GM19395 (cell line): Measurements from ENCODE around the gene HTD2.
A peak's percentile ranks its signal among the peaks of the same experiment; 100 is the strongest.
"Not testable (repeated sequence)": the region's sequence is repeated elsewhere in the genome, so short reads cannot be mapped to it uniquely, and the experiment has no call there.

ENCODE experiments used
- ATAC-seq: cut with Tn5 transposase; IDR thresholded peaks from one replicate; pipeline ENCODE4 v1.9.1; 2021; ENCODE audit warnings: mild to moderate bottlenecking, moderate library complexity; ENCODE audit not compliant: unreplicated experiment

Gene HTD2

GRCh38 chr3:58331593-58332152 is 25.4 kb downstream of the HTD2 start:
- no peak for ATAC-seq

- peak; percentile 80 for ATAC-seq
Observed at GRCh38 chr3:58332575-58333188, 26.4 kb downstream of the HTD2 start, which contains the start of gene PXK. TSS of gene PXK (plus strand) at chr3:58332892. CDS start at chr3:58332989, 97 bp downstream.

- ATAC-seq, result peak; percentile 45
Observed at GRCh38 chr3:58333206-58334012, 27.1 kb downstream of the HTD2 start.

- no peak for ATAC-seq
Observed at GRCh38 chr3:58334013-58334321, 27.6 kb downstream of the HTD2 start.

GRCh38 chr3:58334506-58334884 is 28.2 kb downstream of the HTD2 start:
- no peak for ATAC-seq

- ATAC-seq, result no peak
Observed at GRCh38 chr3:58335652-58335947, 29.3 kb downstream of the HTD2 start.

- ATAC-seq, result no peak
Observed at GRCh38 chr3:58336135-58336882, 30.0 kb downstream of the HTD2 start.

GRCh38 chr3:58337190-58337589 is 30.9 kb downstream of the HTD2 start:
- ATAC-seq, result no peak

- ATAC-seq, result not testable (repeated sequence)
Observed at GRCh38 chr3:58339146-58339545, 32.8 kb downstream of the HTD2 start.

GRCh38 chr3:58340594-58341244 is 34.4 kb downstream of the HTD2 start:
- ATAC-seq, result no peak

GRCh38 chr3:58341376-58341775 is 35.1 kb downstream of the HTD2 start:
- ATAC-seq, result no peak

GRCh38 chr3:58342676-58343075 is 36.4 kb downstream of the HTD2 start:
- no peak for ATAC-seq

- ATAC-seq, result no peak
Observed at GRCh38 chr3:58345457-58345856, 39.1 kb downstream of the HTD2 start.

- ATAC-seq, result no peak
Observed at GRCh38 chr3:58346368-58346767, 40.0 kb downstream of the HTD2 start.

- ATAC-seq, result no peak
Observed at GRCh38 chr3:58347984-58348383, 41.7 kb downstream of the HTD2 start.

- peak; percentile 89 for ATAC-seq
Observed at GRCh38 chr3:58349792-58350626, 43.7 kb downstream of the HTD2 start.

GRCh38 chr3:58350627-58351013 is 44.3 kb downstream of the HTD2 start:
- ATAC-seq, result peak; percentile 4

- no peak for ATAC-seq
Observed at GRCh38 chr3:58351920-58352319, 45.6 kb downstream of the HTD2 start.

GRCh38 chr3:58352626-58353025 is 46.3 kb downstream of the HTD2 start:
- ATAC-seq, result no peak
